Upper lobe of left lung (tissue), 4 donors: ENCODE results near the gene MEPCE.

Experiments used
- EP300 ChIP-seq, 4 donors: sonication (generic); formaldehyde crosslinking; IDR thresholded peaks; one replicate each; pipeline ENCODE4 v1.5.1; 2017; ENCODE audit warnings: antibody characterized with exemption in 4 of 4, control low read depth in 2 of 4
- TF ChIP-seq, protein P1 (sequence below), 6 experiments: fragments of 450-650 bp in 4 of 6; fragments of 200-600 bp in 2 of 6; sonication (generic) in 2 of 6; IDR thresholded peaks; one replicate each; pipeline ENCODE4 v1.5.1; 2016 to 2019; ENCODE audit warnings: antibody characterized with exemption in 6 of 6

DNA sequence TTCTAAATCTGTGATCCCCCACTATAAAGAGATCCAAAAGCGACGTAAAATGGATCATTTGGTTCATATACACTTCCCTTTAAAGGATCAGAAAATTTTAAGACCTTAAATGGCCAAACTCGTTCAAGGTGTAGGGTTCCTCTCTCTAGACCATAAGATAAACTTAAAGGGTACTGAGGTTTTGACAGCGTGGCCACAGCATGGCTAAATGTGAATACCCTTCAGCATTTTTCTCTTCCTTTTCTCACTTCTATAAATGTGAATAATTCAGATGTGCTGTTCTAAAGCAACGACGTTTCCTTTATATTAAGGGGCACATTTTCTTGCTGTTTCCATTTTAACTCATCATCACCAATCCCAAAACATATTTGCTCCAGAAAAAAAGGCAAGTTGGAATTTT, 6.3 kb upstream of the MEPCE start:
- TF ChIP-seq, protein P1, sequence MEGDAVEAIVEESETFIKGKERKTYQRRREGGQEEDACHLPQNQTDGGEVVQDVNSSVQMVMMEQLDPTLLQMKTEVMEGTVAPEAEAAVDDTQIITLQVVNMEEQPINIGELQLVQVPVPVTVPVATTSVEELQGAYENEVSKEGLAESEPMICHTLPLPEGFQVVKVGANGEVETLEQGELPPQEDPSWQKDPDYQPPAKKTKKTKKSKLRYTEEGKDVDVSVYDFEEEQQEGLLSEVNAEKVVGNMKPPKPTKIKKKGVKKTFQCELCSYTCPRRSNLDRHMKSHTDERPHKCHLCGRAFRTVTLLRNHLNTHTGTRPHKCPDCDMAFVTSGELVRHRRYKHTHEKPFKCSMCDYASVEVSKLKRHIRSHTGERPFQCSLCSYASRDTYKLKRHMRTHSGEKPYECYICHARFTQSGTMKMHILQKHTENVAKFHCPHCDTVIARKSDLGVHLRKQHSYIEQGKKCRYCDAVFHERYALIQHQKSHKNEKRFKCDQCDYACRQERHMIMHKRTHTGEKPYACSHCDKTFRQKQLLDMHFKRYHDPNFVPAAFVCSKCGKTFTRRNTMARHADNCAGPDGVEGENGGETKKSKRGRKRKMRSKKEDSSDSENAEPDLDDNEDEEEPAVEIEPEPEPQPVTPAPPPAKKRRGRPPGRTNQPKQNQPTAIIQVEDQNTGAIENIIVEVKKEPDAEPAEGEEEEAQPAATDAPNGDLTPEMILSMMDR (IDR thresholded peaks at IDR 0.05) = no peak
- no peak for TF ChIP-seq EP300 (IDR thresholded peaks at IDR 0.05)
